Fibroblast of lung (primary cell): ENCODE data around the gene TRUB2. TPM values are rescaled to one million over a fixed set of nuclear protein-coding genes. Genes with fewer than 3 reads are reported as not detected.

ENCODE experiments used
- DNase-seq, 2 donors: peaks; one replicate each; pipeline versions ENCODE4 v3.0.0 to v3.0.0-alpha.2; 2010; ENCODE audit warnings: low read depth in 2 of 2
- H2AFZ ChIP-seq: 2 replicates; pipeline ENCODE4 v1.5.1; 2012; ENCODE audit warnings: low read length, control low read depth, inconsistent platforms
- H3K27ac ChIP-seq: 2 replicates; pipeline ENCODE4 v1.5.1; 2011; ENCODE audit warnings: low read length, control low read depth; ENCODE audit not compliant: insufficient read depth
- H3K27me3 ChIP-seq: 2 replicates; pipeline ENCODE4 v1.5.1; 2011; ENCODE audit warnings: mild to moderate bottlenecking, low read length; ENCODE audit not compliant: control insufficient read depth, insufficient read depth
- H3K36me3 ChIP-seq: 2 replicates; pipeline ENCODE4 v1.5.1; 2011; ENCODE audit warnings: low read length; ENCODE audit not compliant: control insufficient read depth, insufficient read depth
- H3K4me1 ChIP-seq: 2 replicates; pipeline ENCODE4 v1.5.1; 2011; ENCODE audit warnings: low read length; ENCODE audit not compliant: control insufficient read depth, insufficient read depth; ENCODE audit errors: extremely low read depth
- H3K4me2 ChIP-seq: 2 replicates; pipeline ENCODE4 v1.5.1; 2011; ENCODE audit warnings: low read length, control low read depth; ENCODE audit not compliant: insufficient read depth; ENCODE audit errors: extremely low read depth
- H3K4me3 ChIP-seq, 4 experiments: fragments of 200-600 bp in 1 of 4; sonication (generic) in 1 of 4; replicated peaks in 1 of 4; 2 replicates each; pipeline ENCODE4 v1.5.1; 2011 to 2016; ENCODE audit warnings: low read length in 4 of 4, low read depth in 3 of 4, mild to moderate bottlenecking in 3 of 4, control low read depth in 2 of 4, inconsistent platforms in 1 of 4, mixed read lengths in 1 of 4; ENCODE audit not compliant: insufficient read depth in 1 of 4; ENCODE audit errors: control extremely low read depth in 1 of 4
- H3K79me2 ChIP-seq: 2 replicates; pipeline ENCODE4 v1.5.1; 2012; ENCODE audit warnings: mild to moderate bottlenecking, low read length, inconsistent platforms; ENCODE audit not compliant: control insufficient read depth, insufficient read depth
- H3K9ac ChIP-seq: 2 replicates; pipeline ENCODE4 v1.5.1; 2011; ENCODE audit warnings: mild to moderate bottlenecking, low read length, control low read depth; ENCODE audit not compliant: insufficient read depth
- H3K9me3 ChIP-seq: 2 replicates; pipeline ENCODE4 v1.5.1; 2012; ENCODE audit warnings: low read depth, low read length; ENCODE audit not compliant: control insufficient read depth, insufficient read depth
- H4K20me1 ChIP-seq: 2 replicates; pipeline ENCODE4 v1.5.1; 2011; ENCODE audit warnings: low read length; ENCODE audit not compliant: control insufficient read depth, insufficient read depth; ENCODE audit errors: extremely low read depth
- CTCF ChIP-seq, 2 donors: IDR thresholded peaks in 1 of 2; conservative IDR thresholded peaks in 1 of 2; 1 replicate in 1 of 2; 2 replicates in 1 of 2; pipeline ENCODE4 v1.5.1; 2011 to 2012; ENCODE audit warnings: low read length in 2 of 2, control low read depth in 1 of 2, inconsistent platforms in 1 of 2, low read depth in 1 of 2, mild to moderate bottlenecking in 1 of 2
- EZH2 ChIP-seq: IDR thresholded peaks from 2 replicates; pipeline ENCODE4 v1.5.1; 2012; ENCODE audit warnings: low read length, control low read depth, mild to moderate bottlenecking; ENCODE audit errors: missing control alignments
- polyA plus RNA-seq, 2 donors: library from polyadenylated mRNA; depleted of rRNA in 1 of 2; stranded (reverse) in 1 of 2; unstranded in 1 of 2; fragments of >200 nt; gene quantifications; 2 replicates each; pipeline ENCODE4 v1.2.1, GENCODE V29; 2011 to 2012; ENCODE audit warnings: missing spikeins in 1 of 2
- total RNA-seq: library from RNA; depleted of rRNA; stranded (reverse); fragments of >200 nt; gene quantifications from 2 replicates; pipeline ENCODE4 v1.2.1, GENCODE V29; 2014

TRUB2 gene
- total and polyA plus RNA-seq, 2 donors (not counting 1 experiment from before 2014, with no cell fraction given), result 10.4 to 22.6 TPM

- Histone ChIP-seq H3K9me3 (no peaks in the 10 kb centered on the region), H3K9ac (no peak overlapping the region), H2AFZ (no peak overlapping the region), H3K4me1 (peaks cover 4% of the 10 kb centered on the region), H4K20me1 (no peaks in the 10 kb centered on the region), H3K27me3 (no peaks in the 10 kb centered on the region), H3K4me2 (no peak overlapping the region), H3K27ac (no peak overlapping the region), H3K36me3 (peaks cover 27% of the 10 kb centered on the region), H3K4me3 (no peak overlapping the region), H3K79me2 (peaks cover 28% of the 10 kb centered on the region)
- no peak for TF ChIP-seq EZH2
- TF ChIP-seq CTCF (conservative IDR thresholded peaks at IDR 0.05 in 1 of 2, IDR thresholded peaks at IDR 0.05 in 1 of 2; ENCODE audit: low read depth in 1 of 2, low read length in 2 of 2), result no peak
- no peak for DNase-seq
Measured at GRCh38 chr9:128271512-128271911, 50.7 kb downstream of the TRUB2 start.

- no peak overlapping the region for H3K4me2 ChIP-seq
- H3K27me3 ChIP-seq, result no peaks in the 10 kb centered on the region
- H3K4me1 ChIP-seq, result peaks cover 4% of the 10 kb centered on the region
- TF ChIP-seq EZH2, result no peak
- TF ChIP-seq CTCF (conservative IDR thresholded peaks at IDR 0.05 in 1 of 2, IDR thresholded peaks at IDR 0.05 in 1 of 2; ENCODE audit: low read depth in 1 of 2, low read length in 2 of 2), result no peak
- no peak overlapping the region for H2AFZ ChIP-seq
- peaks cover 25% of the 10 kb centered on the region for H3K79me2 ChIP-seq
- no peaks in the 10 kb centered on the region for H4K20me1 ChIP-seq
- no peak overlapping the region for H3K27ac ChIP-seq
- H3K36me3 ChIP-seq, result peaks cover 27% of the 10 kb centered on the region
- no peak overlapping the region for H3K4me3 ChIP-seq
- no peak overlapping the region for H3K9ac ChIP-seq
- DNase-seq, result no peak
- no peaks in the 10 kb centered on the region for H3K9me3 ChIP-seq
Measured at GRCh38 chr9:128271112-128271511, 51.1 kb downstream of the TRUB2 start.

GRCh38 chr9:128266868-128267590 lies 55.2 kb downstream of the TRUB2 start:
- Histone ChIP-seq H3K79me2 (no peaks in the 10 kb centered on the region), H3K27me3 (no peaks in the 10 kb centered on the region), H3K4me2 (no peak overlapping the region), H3K4me3 (no peak overlapping the region), H4K20me1 (no peaks in the 10 kb centered on the region), H2AFZ (no peak overlapping the region), H3K27ac (no peak overlapping the region), H3K4me1 (no peaks in the 10 kb centered on the region), H3K36me3 (peaks cover 27% of the 10 kb centered on the region), H3K9me3 (no peaks in the 10 kb centered on the region), H3K9ac (no peak overlapping the region)
- TF ChIP-seq CTCF (conservative IDR thresholded peaks at IDR 0.05 in 1 of 2, IDR thresholded peaks at IDR 0.05 in 1 of 2; ENCODE audit: low read depth in 1 of 2, low read length in 2 of 2) (no peak), EZH2 (no peak)
- DNase-seq, result no peak
